Activated CD8-positive, alpha-beta memory T cell treated with anti-CD3 and anti-CD28 coated beads for 4 hours (primary cell): ENCODE results near the gene DIP2B.

ENCODE experiments used
- DNase-seq, 2 donors: peaks; one replicate each; pipeline ENCODE4 v3.0.0-alpha.2; 2020; ENCODE audit warnings: low read depth in 2 of 2

Gene DIP2B

GRCh38 chr12:50635857-50636256 lies 131.1 kb downstream of the DIP2B start:
- no peak for DNase-seq

DNA sequence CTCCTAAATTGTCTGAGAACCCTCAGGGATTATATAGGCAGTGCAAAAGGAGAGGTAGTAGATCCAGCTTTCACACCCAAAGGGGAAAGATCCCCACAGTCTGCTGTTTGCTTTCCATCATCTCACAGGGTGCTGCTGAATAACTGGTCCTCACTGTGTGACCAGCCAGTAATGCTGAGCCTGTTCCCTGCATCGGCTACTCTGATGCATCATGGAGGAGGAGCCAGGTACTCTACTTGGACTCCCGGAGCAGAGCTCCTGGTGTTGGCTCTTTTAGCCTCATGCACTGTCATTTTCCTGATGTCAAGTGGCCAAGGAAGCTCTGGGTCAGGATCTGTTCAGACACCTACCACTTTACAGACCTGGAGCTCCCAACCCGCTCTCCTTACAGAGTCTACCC lies 131.7 kb downstream of the DIP2B start:
- DNase-seq, result no peak

DNA sequence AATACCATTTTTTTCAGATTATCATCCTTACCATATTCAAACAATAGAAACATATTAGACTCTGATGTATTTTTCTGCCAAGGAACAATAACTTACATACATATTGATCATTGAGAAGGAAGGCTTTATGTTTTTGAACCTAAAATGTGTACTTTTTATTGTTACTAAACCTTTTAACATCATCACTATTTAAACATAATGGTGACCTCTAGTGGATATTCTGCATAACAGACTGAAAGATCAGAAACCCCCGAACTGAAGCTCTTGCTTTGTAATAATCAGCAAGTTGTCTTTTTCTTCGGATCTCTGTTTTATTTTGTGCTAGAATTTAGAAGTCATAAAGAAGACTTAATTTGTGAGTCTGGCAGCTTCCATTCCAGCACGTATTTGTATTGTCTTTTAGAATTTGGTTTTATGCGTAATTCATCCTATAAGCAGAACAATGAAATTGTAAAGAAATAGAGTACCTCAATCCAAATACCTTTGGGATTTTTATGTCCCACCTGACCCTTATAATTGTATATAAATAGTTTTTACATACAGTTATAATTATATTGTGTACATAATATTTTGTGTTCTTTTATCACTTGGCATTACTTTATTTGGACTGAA lies 133.2 kb downstream of the DIP2B start:
- DNase-seq, result no peak

DNA sequence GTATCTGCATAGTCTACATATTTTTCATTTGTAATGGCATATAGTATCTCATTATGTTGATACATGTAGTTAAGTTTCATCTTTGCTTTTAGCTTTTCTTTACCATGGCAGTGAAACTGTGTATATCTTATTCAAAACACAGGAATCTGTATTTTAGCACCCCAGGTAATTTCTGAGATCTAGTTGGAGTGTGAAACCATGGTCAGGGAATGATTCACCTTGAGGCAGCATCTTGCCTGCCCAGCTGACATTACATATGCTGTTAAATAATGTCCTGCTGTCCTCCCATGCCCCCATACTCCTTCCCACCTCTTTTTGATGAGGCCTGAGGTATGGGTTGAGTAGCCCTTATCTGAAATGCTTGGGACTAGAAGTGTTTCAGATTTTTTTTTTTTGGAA lies 133.7 kb downstream of the DIP2B start:
- DNase-seq, result no peak

DNA sequence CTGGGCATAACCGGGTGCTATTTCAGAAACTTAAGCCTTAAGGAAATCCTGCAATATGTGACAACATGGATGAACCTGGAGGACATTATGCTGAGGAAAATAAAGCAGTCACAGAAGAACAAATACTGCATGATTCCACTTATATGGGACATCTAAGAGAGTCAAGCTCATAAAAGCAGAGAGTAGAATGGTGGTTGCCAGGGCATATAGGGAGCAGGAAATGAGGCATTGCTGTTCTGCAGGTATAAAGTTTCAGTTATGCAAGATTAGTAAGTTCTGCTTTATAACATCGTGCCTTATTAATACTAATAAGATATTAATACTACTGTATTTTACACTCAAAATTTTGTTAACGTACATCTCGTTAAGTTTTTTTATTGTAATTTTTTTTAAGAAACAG lies 134.9 kb downstream of the DIP2B start:
- DNase-seq, result no peak

- no peak for DNase-seq
These were observed 135.6 kb downstream of the DIP2B start for GRCh38 chr12:50640321-50640939.

- DNase-seq, result no peak
These were observed 136.8 kb downstream of the DIP2B start for GRCh38 chr12:50641566-50641965.

- no peak for DNase-seq
These were observed 137.3 kb downstream of the DIP2B start for GRCh38 chr12:50642035-50642451.

- no peak for DNase-seq
These were observed 138.0 kb downstream of the DIP2B start for GRCh38 chr12:50642761-50643160.

- no peak for DNase-seq
These were observed 142.2 kb downstream of the DIP2B start for GRCh38 chr12:50647031-50647430.

- no peak for DNase-seq
These were observed 142.7 kb downstream of the DIP2B start for GRCh38 chr12:50647479-50647878.

DNA sequence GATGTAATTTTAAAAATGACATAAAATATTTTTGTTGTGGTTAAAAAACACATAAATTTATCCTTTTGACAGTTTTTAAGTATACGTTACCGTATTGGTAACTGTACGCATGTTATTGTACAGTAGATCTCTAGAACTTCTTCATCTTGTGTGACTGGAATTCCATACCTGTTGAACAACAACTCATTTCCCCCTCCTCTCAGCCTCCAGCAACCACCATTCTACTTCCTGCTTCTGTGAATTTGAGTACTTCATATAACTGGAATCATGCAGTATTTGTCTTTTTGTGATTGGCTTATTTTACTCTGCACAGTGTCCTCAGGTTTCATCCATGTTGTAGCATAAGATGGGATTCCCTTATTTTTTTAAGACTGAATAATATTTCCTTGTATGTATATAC lies 145.5 kb downstream of the DIP2B start:
- no peak for DNase-seq

DNA sequence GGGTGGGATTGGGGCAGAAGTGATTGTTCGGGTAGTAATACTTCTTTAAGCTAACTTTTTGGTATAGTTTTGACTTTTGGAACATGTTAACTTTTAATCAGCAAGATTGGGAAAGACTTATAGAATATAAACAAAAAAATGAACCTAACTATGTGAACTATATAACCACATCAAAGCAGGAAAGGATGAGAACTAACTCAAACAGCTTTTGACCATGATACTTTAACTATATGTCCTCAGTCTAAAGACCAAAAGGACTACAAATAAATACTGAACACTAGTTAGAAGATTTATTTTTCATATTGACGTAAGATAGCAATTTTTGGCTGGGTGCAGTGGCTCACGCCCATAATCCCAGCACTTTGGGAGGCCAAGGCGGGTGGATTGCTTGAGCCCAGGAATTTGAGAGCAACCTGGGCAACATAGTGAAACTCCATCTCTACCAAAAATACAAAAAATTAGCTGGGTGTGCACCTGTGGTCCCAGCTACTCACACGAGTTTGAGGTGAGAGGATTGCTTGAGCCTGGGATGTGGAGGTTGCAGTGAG lies 150.7 kb downstream of the DIP2B start:
- no peak for DNase-seq

DNA sequence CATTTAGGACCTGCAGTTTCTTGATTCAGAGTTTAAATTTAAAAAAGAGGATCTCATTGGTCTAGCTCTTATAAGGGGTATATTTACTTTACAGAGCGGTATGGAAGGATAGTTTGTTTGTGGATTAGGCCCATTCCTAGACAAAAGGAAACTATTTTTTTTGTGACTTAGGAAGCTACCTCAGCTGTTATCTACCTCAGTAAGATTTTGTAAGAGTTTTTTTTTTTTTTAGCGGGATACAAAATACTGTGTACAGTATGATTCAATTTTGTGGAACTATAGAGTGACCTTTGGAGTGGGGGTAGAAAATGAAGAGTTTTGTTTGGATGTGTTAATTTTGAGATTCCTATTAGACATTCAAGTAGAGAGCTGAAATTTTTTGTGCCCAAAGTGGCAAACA lies 154.5 kb downstream of the DIP2B start:
- DNase-seq, result no peak

DNA sequence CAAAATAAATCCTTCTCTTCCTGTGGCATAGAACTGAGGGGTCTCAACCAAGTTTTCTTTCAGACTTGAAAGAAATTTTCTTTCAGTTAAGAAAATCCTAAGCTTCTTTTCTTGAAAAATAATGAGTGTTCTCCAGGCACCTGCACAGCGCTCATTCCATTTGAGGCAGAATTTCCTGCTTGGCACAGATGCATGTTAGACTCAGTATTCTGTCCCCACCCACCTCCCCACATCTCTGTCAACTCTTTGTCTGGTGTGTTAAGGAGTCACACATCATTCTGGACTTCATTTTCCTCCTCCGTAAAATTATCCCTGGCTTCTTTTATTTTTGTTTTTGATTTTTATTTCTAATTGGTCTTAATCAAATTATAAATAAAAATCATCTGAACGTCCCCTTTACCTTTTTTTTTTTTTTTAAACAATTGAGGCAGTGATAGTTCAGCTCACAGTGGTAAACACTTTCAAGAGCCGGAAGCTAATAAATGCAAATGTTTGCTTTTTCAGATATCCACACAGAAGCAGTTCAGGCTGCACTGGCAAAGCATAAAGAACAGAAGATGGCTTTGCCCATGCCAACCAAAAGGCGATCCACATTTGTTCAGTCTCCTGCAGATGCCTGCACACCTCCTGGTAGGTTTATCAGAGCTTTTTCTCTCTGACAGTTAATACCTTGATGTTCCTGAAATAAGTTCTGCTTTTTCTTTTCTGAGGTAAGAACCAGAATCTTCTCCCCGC lies 155.1 kb downstream of the DIP2B start:
- DNase-seq, result no peak

- DNase-seq, result no peak
These were observed 155.6 kb downstream of the DIP2B start for GRCh38 chr12:50660425-50660822.

GRCh38 chr12:50661300-50662115 lies 156.7 kb downstream of the DIP2B start:
- no peak for DNase-seq

GRCh38 chr12:50662116-50662510 lies 157.3 kb downstream of the DIP2B start:
- DNase-seq, result no peak

DNA sequence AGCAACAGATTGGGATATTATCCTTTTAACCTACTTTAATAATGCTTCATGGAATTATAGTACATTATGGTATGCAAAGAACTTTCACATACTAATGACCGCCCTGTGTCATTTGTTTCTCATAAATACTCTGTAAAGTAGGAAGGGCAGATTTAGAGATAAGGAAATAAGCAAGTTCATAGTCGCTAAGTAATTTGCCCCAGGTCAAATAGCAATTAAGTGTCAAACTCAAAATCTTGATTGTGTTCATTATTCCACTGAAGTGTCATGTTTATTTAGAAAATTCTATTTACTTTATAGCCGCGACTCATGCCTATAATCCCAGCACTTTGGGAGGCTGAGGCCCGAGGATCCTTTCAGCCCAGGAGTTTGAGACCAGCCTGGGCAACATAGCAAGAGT lies 160.4 kb downstream of the DIP2B start:
- DNase-seq, result no peak

- DNase-seq, result no peak
These were observed 160.8 kb downstream of the DIP2B start for GRCh38 chr12:50665609-50666008.

GRCh38 chr12:50666023-50666422 lies 161.2 kb downstream of the DIP2B start:
- DNase-seq, result no peak

DNA sequence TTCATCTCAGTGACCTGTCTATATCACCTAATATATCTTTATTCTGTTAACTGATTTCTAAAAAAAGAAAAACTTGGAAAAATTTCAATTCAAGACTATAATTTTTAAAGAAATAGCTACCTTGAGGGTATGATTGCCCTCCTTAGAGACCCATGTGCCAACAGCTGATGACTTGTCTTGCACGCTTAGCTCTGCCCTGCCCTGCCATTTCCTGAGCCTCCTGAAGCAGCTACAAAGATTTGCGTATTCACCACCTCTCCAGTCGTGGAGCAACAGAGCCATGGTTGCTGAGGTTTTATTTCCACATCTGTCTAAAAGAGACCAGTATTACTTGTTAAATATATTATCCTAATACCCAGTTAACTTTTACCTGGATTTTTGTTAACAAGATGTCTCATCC lies 167.4 kb downstream of the DIP2B start:
- DNase-seq, result no peak
